22Rv1 (cell line): Measurements from ENCODE around the gene ALG6.

Experiments used
- ZFX ChIP-seq: fragments of 450-650 bp; IDR thresholded peaks from 2 replicates; pipeline ENCODE4 v1.6.1; 2017; ENCODE audit warnings: antibody characterized with exemption, borderline replicate concordance
- TF ChIP-seq, protein P1 (sequence below): fragments of 450-650 bp; IDR thresholded peaks from 2 replicates; pipeline ENCODE4 v1.5.1; 2017; ENCODE audit warnings: mild to moderate bottlenecking

DNA sequence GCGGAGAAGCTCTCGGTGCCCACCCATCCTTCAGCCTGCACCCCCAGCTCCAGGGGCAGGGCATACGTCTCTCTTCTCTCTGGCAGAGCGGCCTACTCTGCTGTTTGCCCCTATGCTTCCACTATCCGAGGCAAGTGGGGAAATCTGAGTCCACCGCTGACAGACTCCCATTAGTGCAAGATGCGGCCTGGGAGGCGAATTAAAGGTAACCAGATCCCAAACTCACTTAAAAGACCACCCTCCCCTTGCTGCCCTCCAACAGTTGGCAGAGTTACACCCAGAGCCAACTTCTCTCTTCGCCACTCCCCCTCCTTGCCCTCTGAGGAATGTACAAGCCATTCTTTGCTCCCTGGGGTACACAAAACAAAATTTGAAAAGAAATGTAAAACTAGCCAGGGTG lies 38.6 kb upstream of the ALG6 start:
- TF ChIP-seq, protein P1, sequence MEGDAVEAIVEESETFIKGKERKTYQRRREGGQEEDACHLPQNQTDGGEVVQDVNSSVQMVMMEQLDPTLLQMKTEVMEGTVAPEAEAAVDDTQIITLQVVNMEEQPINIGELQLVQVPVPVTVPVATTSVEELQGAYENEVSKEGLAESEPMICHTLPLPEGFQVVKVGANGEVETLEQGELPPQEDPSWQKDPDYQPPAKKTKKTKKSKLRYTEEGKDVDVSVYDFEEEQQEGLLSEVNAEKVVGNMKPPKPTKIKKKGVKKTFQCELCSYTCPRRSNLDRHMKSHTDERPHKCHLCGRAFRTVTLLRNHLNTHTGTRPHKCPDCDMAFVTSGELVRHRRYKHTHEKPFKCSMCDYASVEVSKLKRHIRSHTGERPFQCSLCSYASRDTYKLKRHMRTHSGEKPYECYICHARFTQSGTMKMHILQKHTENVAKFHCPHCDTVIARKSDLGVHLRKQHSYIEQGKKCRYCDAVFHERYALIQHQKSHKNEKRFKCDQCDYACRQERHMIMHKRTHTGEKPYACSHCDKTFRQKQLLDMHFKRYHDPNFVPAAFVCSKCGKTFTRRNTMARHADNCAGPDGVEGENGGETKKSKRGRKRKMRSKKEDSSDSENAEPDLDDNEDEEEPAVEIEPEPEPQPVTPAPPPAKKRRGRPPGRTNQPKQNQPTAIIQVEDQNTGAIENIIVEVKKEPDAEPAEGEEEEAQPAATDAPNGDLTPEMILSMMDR, result no peak
- TF ChIP-seq ZFX, result no peak
